ENCODE data around the gene DYRK1A.

DNA sequence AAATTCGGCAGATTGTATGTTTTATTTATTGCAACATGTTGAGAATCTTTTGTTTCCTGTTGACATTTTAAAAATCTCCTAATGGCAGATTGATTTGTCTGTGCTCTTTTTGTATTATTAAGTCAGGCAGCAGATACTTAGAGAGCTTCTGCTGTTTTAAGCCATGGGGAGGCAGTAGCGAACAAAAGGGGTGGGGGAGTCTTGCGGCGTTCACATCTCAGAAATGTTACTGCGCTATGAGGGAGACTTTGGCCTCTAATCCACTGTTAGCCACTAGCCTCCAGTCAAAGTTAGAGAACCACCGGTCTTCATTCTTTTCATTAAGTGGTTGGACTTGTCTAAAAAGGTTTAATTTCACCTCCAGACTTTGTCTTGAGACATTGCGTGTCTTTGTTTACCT, 93.6 kb downstream of the DYRK1A start:
- TF ChIP-seq, protein P1, sequence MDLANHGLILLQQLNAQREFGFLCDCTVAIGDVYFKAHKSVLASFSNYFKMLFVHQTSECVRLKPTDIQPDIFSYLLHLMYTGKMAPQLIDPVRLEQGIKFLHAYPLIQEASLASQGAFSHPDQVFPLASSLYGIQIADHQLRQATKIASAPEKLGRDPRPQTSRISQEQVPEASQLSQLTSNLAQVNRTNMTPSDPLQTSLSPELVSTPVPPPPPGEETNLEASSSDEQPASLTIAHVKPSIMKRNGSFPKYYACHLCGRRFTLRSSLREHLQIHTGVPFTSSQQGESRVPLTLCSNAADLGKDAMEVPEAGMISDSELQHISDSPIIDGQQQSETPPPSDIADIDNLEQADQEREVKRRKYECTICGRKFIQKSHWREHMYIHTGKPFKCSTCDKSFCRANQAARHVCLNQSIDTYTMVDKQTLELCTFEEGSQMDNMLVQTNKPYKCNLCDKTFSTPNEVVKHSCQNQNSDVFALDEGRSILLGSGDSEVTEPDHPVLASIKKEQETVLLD (CRISPR knock-in tag; IDR thresholded peaks at IDR 0.05; ENCODE audit: low read depth) = no peak
- no peak for TF ChIP-seq GABPB1 (CRISPR knock-in tag; IDR thresholded peaks at IDR 0.05)
- no peak for TF ChIP-seq MEIS1 (CRISPR knock-in tag; IDR thresholded peaks at IDR 0.05; ENCODE audit: borderline replicate concordance)
- no peak for TF ChIP-seq ZNF709 (CRISPR knock-in tag; IDR thresholded peaks at IDR 0.05)
- no peak for TF ChIP-seq ZBTB49 (CRISPR knock-in tag; IDR thresholded peaks at IDR 0.05; ENCODE audit: borderline replicate concordance)
